Panc1 (cell line): Measurements from ENCODE around the gene JAZF1. TPM values are rescaled to one million over a fixed set of nuclear protein-coding genes. Genes with fewer than 3 reads are reported as not detected.

Source experiments
- ATAC-seq: fragments of 200-7000 bp; cut with Tn5 transposase; 2 replicates; pipeline ENCODE4 v1.9.1; 2020; ENCODE audit warnings: mild to moderate bottlenecking, moderate library complexity
- BruUV-seq: library from RNA; stranded (reverse); fragments of 400-500 nt; replicated peaks from 2 replicates; lab custom pipeline; 2021; lab: Mats Ljungman, UMichigan
- CTCF ChIA-PET: fragments of 300-600 bp; sonication (Branson Sonifier 250); formaldehyde crosslinking; loops from one replicate; lab custom pipeline; 2022; ENCODE audit warnings: antibody characterized with exemption; lab: Charles Lee
- POLR2A ChIA-PET: fragments of 300-600 bp; sonication (Branson Sonifier 250); formaldehyde crosslinking; loops from one replicate; lab custom pipeline; 2022; ENCODE audit warnings: antibody characterized with exemption; lab: Charles Lee
- DNase-seq: peaks from one replicate; pipeline ENCODE4 v3.0.0-alpha.2; 2010; ENCODE audit warnings: low read depth, low spot score
- H3K27ac ChIP-seq: 2 replicates; pipeline ENCODE4 v1.5.1; 2011; ENCODE audit warnings: mild to moderate bottlenecking, low read length, inconsistent platforms
- H3K27me3 ChIP-seq: fragments of 200-500 bp; sonication (Bioruptor generic); 2 replicates; pipeline ENCODE4 v1.6.0; 2014; ENCODE audit warnings: low read length, inconsistent platforms; ENCODE audit not compliant: control insufficient read depth, insufficient read depth
- H3K36me3 ChIP-seq: fragments of 200-500 bp; sonication (Bioruptor generic); 2 replicates; pipeline ENCODE4 v1.5.1; 2014; ENCODE audit warnings: inconsistent platforms, mild to moderate bottlenecking, low read length, moderate library complexity; ENCODE audit not compliant: control insufficient read depth, insufficient read depth
- H3K4me1 ChIP-seq: 2 replicates; pipeline ENCODE4 v1.5.1; 2011; ENCODE audit warnings: inconsistent platforms, mild to moderate bottlenecking, low read length, moderate library complexity; ENCODE audit not compliant: control insufficient read depth, insufficient read depth
- H3K4me3 ChIP-seq, 2 experiments: 2 replicates each; pipeline ENCODE4 v1.5.1; 2011 to 2012; ENCODE audit warnings: low read depth in 2 of 2, low read length in 2 of 2, mild to moderate bottlenecking in 2 of 2, inconsistent platforms in 1 of 2, moderate library complexity in 1 of 2
- H3K9me3 ChIP-seq: fragments of 200-500 bp; sonication (Bioruptor generic); 2 replicates; pipeline ENCODE4 v1.5.1; 2014; ENCODE audit warnings: low read depth, mild to moderate bottlenecking, inconsistent platforms, low read length, moderate library complexity; ENCODE audit not compliant: control insufficient read depth, insufficient read depth
- CTCF ChIP-seq: fragments of 450-650 bp; IDR thresholded peaks from 2 replicates; pipeline ENCODE4 v1.5.1; 2017; ENCODE audit warnings: mild to moderate bottlenecking
- POLR2AphosphoS5 ChIP-seq: IDR thresholded peaks from 2 replicates; pipeline ENCODE4 v1.6.1; 2012; ENCODE audit warnings: mild to moderate bottlenecking, low read depth, low read length, moderate library complexity
- REST ChIP-seq, 2 experiments: IDR thresholded peaks; 2 replicates each; pipeline ENCODE4 v1.6.1; 2011 to 2012; ENCODE audit warnings: low read depth in 2 of 2, control low read depth in 1 of 2, low read length in 1 of 2, mild to moderate bottlenecking in 1 of 2, moderate library complexity in 1 of 2; ENCODE audit not compliant: insufficient read depth in 1 of 2
- SIN3A ChIP-seq: IDR thresholded peaks from 2 replicates; pipeline ENCODE4 v1.6.1; 2012; ENCODE audit warnings: low read depth, mild to moderate bottlenecking, low read length, moderate library complexity, borderline replicate concordance; ENCODE audit not compliant: insufficient read depth
- TCF7L2 ChIP-seq: IDR thresholded peaks from 2 replicates; pipeline ENCODE4 v1.6.1; 2011; ENCODE audit warnings: mild to moderate bottlenecking, low read depth, low read length, inconsistent platforms
- in situ Hi-C: cut with HindIII; loops from 2 replicates; pipeline ENCODE4 v1.10.0; 2016; ENCODE audit warnings: low sequenced_read_pairs, low pct_unique_long_range_greater_than_20kb
- intact Hi-C: fragments of 100-400 bp; cut with micrococcal nuclease; formaldehyde crosslinking; loops from one replicate; pipeline ENCODE4 v1.10.0; 2022; ENCODE audit not compliant: unreplicated experiment
- total RNA-seq: library from RNA; stranded (reverse); gene quantifications from one replicate; pipeline ENCODE4 v1.2.1, GENCODE V29; 2021; ENCODE audit not compliant: unreplicated experiment

The JAZF1 gene
- total RNA-seq, 1 experiment from 2014 or later: 8.8 TPM

- CTCF ChIA-PET: interaction anchor here (1.0 kb wide), 1 partner anchor 166 kb away, joined by 4 read pairs; no protein-coding TSS in a partner anchor
- no peak for TF ChIP-seq CTCF
- TF ChIP-seq POLR2AphosphoS5: no peak
- no peak for TF ChIP-seq TCF7L2
- no peak for TF ChIP-seq SIN3A
- no peak for TF ChIP-seq REST (IDR thresholded peaks at IDR 0.05; ENCODE audit: insufficient read depth in 1 of 2, low read depth in 2 of 2, low read length in 1 of 2)
- no peaks in the 10 kb centered on the region for H3K9me3 ChIP-seq
- no peaks in the 10 kb centered on the region for H3K36me3 ChIP-seq
- intact Hi-C loops: loop anchor here (5.0 to 10.0 kb wide), 2 partner anchors 89 to 167 kb away; no protein-coding TSS in a partner anchor
- H3K27ac ChIP-seq: no peak overlapping the region
- no peaks in the 10 kb centered on the region for H3K27me3 ChIP-seq
- in situ Hi-C loops: no loop called here
- ATAC-seq (no peak), DNase-seq (no peak)
- H3K4me3 ChIP-seq: no peak overlapping the region
- BruUV-seq: no TSS peak
- peaks cover 2% of the 10 kb centered on the region; the same call in 1 of the 2 replicates for H3K4me1 ChIP-seq
- POLR2A ChIA-PET: no interaction called here
These were observed 252.6 kb downstream of the JAZF1 start for GRCh38 chr7:27928001-27928400.

DNA sequence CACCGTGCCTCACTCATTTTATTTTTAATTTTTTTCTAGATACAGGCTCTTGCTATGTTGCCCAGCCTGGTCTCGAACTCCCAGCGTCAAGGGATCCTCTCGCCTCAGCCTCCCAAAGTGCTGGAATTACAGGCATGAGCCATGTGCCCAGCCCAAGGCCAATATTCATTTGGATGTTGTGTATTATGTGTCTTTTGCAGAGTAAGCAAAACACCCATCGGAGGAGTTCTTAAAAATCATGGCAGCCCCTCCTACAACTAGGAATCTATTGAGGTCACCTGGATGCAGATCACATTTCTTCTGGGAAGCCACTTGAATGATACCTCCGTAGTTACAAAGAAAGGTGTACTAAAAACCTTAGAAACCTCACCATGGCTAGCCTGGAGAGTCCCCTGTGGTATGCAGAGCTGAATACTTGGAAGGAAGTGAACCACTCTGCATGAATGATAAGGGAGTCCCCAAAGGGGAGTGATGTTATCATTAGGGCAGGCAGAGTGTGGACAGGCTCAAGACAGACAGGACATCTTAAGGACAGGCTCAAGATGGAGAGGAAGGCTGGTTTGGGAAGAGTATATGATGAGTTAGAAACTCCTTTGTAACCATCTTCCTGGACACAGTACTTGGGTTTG, 254.9 kb downstream of the JAZF1 start:
- DNase-seq (no peak), ATAC-seq (no peak)
- Histone ChIP-seq H3K27ac (no peak overlapping the region), H3K36me3 (no peaks in the 10 kb centered on the region), H3K27me3 (no peaks in the 10 kb centered on the region), H3K9me3 (no peaks in the 10 kb centered on the region), H3K4me1 (peaks cover 10% of the 10 kb centered on the region; the same call in 1 of the 2 replicates), H3K4me3 (no peak overlapping the region)
- POLR2A ChIA-PET: no interaction called here
- TF ChIP-seq CTCF (no peak), POLR2AphosphoS5 (no peak), TCF7L2 (no peak), SIN3A (no peak), REST (IDR thresholded peaks at IDR 0.05; ENCODE audit: insufficient read depth in 1 of 2, low read depth in 2 of 2, low read length in 1 of 2) (no peak)
- intact Hi-C loops: loop anchor here (5.0 to 10.0 kb wide), 2 partner anchors 92 to 169 kb away; no protein-coding TSS in a partner anchor
- no TSS peak for BruUV-seq
- CTCF ChIA-PET: interaction anchor here (0.7 kb wide), 1 partner anchor 96 kb away, joined by 3 read pairs; no protein-coding TSS in a partner anchor
- in situ Hi-C loops: no loop called here
